ENCODE results near the gene ACTR3. TPM values are rescaled to one million over a fixed set of nuclear protein-coding genes. Genes with fewer than 3 reads are reported as not detected.
"Not testable (repeated sequence)": the region's sequence is repeated elsewhere in the genome, so short reads cannot be mapped to it uniquely, and the experiment has no call there.

The ACTR3 gene
- total RNA-seq (2014; rRNA removed; shearing (Covaris generic)), result 337 and 389 TPM in 2 replicates

GRCh38 chr2:113889471-113890252 is at the start of gene ACTR3:
ACTR3 (plus strand) TSS chr2:113890089; CDS start chr2:113890280, 191 bp downstream.
- DNase-seq (ENCODE audit: low read depth), result peak; percentile 98

GRCh38 chr2:113840518-113840917 is 49.4 kb upstream of the ACTR3 start:
- DNase-seq (ENCODE audit: low read depth), result no peak

- DNase-seq (ENCODE audit: low read depth), result no peak
Observed at GRCh38 chr2:113842919-113843736, 46.8 kb upstream of the ACTR3 start.

GRCh38 chr2:113843737-113844050 is 46.2 kb upstream of the ACTR3 start:
- not testable (repeated sequence) for DNase-seq (ENCODE audit: low read depth)

- no peak for DNase-seq (ENCODE audit: low read depth)
Observed at GRCh38 chr2:113845261-113845660, 44.6 kb upstream of the ACTR3 start.

- DNase-seq (ENCODE audit: low read depth), result not testable (repeated sequence)
Observed at GRCh38 chr2:113845796-113846195, 44.1 kb upstream of the ACTR3 start.

GRCh38 chr2:113846429-113846828 is 43.5 kb upstream of the ACTR3 start:
- DNase-seq (ENCODE audit: low read depth), result no peak

GRCh38 chr2:113847144-113847543 is 42.7 kb upstream of the ACTR3 start:
- DNase-seq (ENCODE audit: low read depth), result peak; percentile 65

GRCh38 chr2:113848758-113849415 is 41.0 kb upstream of the ACTR3 start:
- DNase-seq (ENCODE audit: low read depth), result no peak

- DNase-seq (ENCODE audit: low read depth), result no peak
Observed at GRCh38 chr2:113850687-113851086, 39.2 kb upstream of the ACTR3 start.

- DNase-seq (ENCODE audit: low read depth), result peak; percentile 30
Observed at GRCh38 chr2:113851640-113852039, 38.2 kb upstream of the ACTR3 start.

GRCh38 chr2:113854208-113854607 is 35.7 kb upstream of the ACTR3 start:
- no peak for DNase-seq (ENCODE audit: low read depth)

GRCh38 chr2:113854970-113855740 is 34.7 kb upstream of the ACTR3 start:
- no peak for DNase-seq (ENCODE audit: low read depth)

- no peak for DNase-seq (ENCODE audit: low read depth)
Observed at GRCh38 chr2:113857464-113857863, 32.4 kb upstream of the ACTR3 start.

GRCh38 chr2:113858764-113859163 is 31.1 kb upstream of the ACTR3 start:
- peak; percentile 90 for DNase-seq (ENCODE audit: low read depth)

GRCh38 chr2:113861740-113862139 is 28.1 kb upstream of the ACTR3 start:
- no peak for DNase-seq (ENCODE audit: low read depth)

GRCh38 chr2:113863144-113863543 is 26.7 kb upstream of the ACTR3 start:
- no peak for DNase-seq (ENCODE audit: low read depth)

- DNase-seq (ENCODE audit: low read depth), result no peak
Observed at GRCh38 chr2:113867571-113867970, 22.3 kb upstream of the ACTR3 start.

- no peak for DNase-seq (ENCODE audit: low read depth)
Observed at GRCh38 chr2:113869253-113869652, 20.6 kb upstream of the ACTR3 start.

GRCh38 chr2:113872201-113872600 is 17.7 kb upstream of the ACTR3 start:
- peak; percentile 81 for DNase-seq (ENCODE audit: low read depth)

GRCh38 chr2:113873867-113874266 is 16.0 kb upstream of the ACTR3 start:
- DNase-seq (ENCODE audit: low read depth), result peak; percentile 65

- no peak for DNase-seq (ENCODE audit: low read depth)
Observed at GRCh38 chr2:113875135-113875534, 14.8 kb upstream of the ACTR3 start.

All from RPMI7951 (cell line).